Activated CD8-positive, alpha-beta memory T cell treated with anti-CD3 and anti-CD28 coated beads for 1 hour (primary cell): ENCODE measurements around the gene NUDT8.
"Not testable (repeated sequence)": the region's sequence is repeated elsewhere in the genome, so short reads cannot be mapped to it uniquely, and the experiment has no call there.

Source experiments
- DNase-seq, 2 donors: peaks; one replicate each; pipeline ENCODE4 v3.0.0-alpha.2; 2020; ENCODE audit warnings: low read depth in 1 of 2; ENCODE audit errors: extremely low read depth in 1 of 2

Gene NUDT8

GRCh38 chr11:67644042-67644441 is 14.3 kb upstream of the NUDT8 start:
- DNase-seq, result no peak

- DNase-seq, result no peak
Observed at GRCh38 chr11:67642173-67643120, 12.7 kb upstream of the NUDT8 start.

- no peak for DNase-seq
Observed at GRCh38 chr11:67641338-67642172, 11.8 kb upstream of the NUDT8 start.

- DNase-seq, result no peak
Observed at GRCh38 chr11:67640758-67641337, 11.1 kb upstream of the NUDT8 start.

GRCh38 chr11:67640021-67640757 is 10.5 kb upstream of the NUDT8 start:
- peak in 1 of 2 donors; percentile 43 for DNase-seq

- DNase-seq, result no peak
Observed at GRCh38 chr11:67639438-67639859, 9.7 kb upstream of the NUDT8 start, which contains the start of gene TBX10. TSS of gene TBX10 (minus strand) at chr11:67639763. CDS start at chr11:67639472, 291 bp downstream.

- DNase-seq, result no peak
Observed at GRCh38 chr11:67638535-67639437, 9.0 kb upstream of the NUDT8 start.

- DNase-seq, result not testable (repeated sequence)
Observed at GRCh38 chr11:67637441-67637840, 7.7 kb upstream of the NUDT8 start.

- no peak for DNase-seq
Observed at GRCh38 chr11:67636962-67637361, 7.2 kb upstream of the NUDT8 start.

GRCh38 chr11:67635231-67635521 is 5.4 kb upstream of the NUDT8 start:
- DNase-seq, result no peak

- DNase-seq, result no peak
Observed at GRCh38 chr11:67634366-67635230, 4.9 kb upstream of the NUDT8 start.

GRCh38 chr11:67633758-67634365 is 4.1 kb upstream of the NUDT8 start:
- no peak for DNase-seq

- no peak for DNase-seq
Observed at GRCh38 chr11:67632982-67633755, 3.4 kb upstream of the NUDT8 start.

- DNase-seq, result no peak
Observed at GRCh38 chr11:67632175-67632981, 2.6 kb upstream of the NUDT8 start.

GRCh38 chr11:67631853-67632174 is 2.1 kb upstream of the NUDT8 start:
- DNase-seq, result no peak

GRCh38 chr11:67631411-67631810 is 1.7 kb upstream of the NUDT8 start:
- no peak for DNase-seq

- DNase-seq, result no peak
Observed at GRCh38 chr11:67630943-67631331, 1.2 kb upstream of the NUDT8 start.
